ENCODE results near the gene AKT3.

The AKT3 gene

DNA sequence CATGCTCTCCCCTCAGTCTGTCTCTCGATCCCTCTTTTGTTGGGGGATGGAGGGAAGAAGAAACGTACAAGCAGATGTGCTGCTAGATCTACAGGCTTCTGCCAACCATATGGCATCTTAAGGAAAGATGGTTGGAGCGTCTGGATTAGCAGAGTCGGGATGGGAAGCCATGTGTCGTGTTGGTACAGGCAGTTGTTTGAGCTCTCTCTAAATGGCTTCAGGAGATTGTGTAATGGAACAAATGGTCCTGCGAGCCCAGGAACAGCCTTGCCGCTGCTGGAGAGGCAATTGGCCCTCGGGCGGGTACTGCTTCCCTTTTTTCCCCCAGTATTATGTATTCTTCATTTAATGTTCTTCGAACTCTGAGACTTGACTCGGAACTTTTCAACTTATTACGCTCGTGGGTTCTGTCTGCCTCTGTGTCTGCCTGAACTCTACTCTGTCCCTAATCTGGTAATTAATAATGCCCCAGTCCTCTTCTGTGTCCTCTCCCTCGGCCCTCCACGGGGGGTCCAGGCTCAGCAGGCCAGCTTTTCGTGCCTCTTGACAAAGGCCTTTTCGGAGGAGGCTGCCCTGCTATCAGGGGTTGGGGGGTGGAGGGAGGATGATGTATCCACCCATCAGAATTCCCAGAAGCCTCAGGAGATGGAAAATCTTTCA, 378.9 kb downstream of the AKT3 start:
- H3K4me3 ChIP-seq (ENCODE audit: low read depth, low read length) = peak overlapping the region; percentile 37
- TF ChIP-seq, protein P1, sequence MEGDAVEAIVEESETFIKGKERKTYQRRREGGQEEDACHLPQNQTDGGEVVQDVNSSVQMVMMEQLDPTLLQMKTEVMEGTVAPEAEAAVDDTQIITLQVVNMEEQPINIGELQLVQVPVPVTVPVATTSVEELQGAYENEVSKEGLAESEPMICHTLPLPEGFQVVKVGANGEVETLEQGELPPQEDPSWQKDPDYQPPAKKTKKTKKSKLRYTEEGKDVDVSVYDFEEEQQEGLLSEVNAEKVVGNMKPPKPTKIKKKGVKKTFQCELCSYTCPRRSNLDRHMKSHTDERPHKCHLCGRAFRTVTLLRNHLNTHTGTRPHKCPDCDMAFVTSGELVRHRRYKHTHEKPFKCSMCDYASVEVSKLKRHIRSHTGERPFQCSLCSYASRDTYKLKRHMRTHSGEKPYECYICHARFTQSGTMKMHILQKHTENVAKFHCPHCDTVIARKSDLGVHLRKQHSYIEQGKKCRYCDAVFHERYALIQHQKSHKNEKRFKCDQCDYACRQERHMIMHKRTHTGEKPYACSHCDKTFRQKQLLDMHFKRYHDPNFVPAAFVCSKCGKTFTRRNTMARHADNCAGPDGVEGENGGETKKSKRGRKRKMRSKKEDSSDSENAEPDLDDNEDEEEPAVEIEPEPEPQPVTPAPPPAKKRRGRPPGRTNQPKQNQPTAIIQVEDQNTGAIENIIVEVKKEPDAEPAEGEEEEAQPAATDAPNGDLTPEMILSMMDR (IDR thresholded peaks at IDR 0.05; ENCODE audit: low read depth, low read length) = no peak
- peak overlapping the region; percentile 94 for H3K27ac ChIP-seq
- peak; percentile 92 for DNase-seq
- H3K36me3 ChIP-seq = no peaks in the 10 kb centered on the region
- no peaks in the 10 kb centered on the region for H3K9me3 ChIP-seq (ENCODE audit: severe bottlenecking)
- H3K27me3 ChIP-seq (ENCODE audit: insufficient read depth, low read depth, severe bottlenecking) = no peaks in the 10 kb centered on the region

DNA sequence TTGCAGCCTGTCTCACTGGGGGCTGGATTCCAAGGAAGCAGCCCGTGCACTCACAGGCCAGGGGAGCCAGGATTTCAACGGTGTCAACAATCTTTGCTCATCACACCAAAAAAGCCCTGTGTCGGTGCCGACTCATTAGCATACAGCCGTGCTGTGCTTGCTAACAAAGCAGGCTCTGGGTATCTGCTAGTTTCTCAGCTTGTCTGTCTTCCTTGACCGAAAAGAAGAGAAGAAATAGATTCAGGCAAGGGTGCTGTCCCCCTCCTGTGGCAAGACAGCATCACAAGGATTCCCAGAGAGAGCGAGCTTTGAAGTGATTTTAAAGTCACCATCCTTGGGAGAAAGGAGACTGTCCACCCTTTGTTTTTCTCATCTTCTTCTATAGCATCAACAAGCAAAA, 379.5 kb downstream of the AKT3 start:
- Histone ChIP-seq H3K4me3 (ENCODE audit: low read depth, low read length) (peak overlapping the region; percentile 37), H3K9me3 (ENCODE audit: severe bottlenecking) (no peaks in the 10 kb centered on the region), H3K27ac (peak overlapping the region; percentile 94), H3K36me3 (no peaks in the 10 kb centered on the region), H3K27me3 (ENCODE audit: insufficient read depth, low read depth, severe bottlenecking) (no peaks in the 10 kb centered on the region)
- peak; percentile 36 for DNase-seq
- TF ChIP-seq, protein P1 (IDR thresholded peaks at IDR 0.05; ENCODE audit: low read depth, low read length) = peak; percentile 25; the same call in 1 of the 2 replicates

DNA sequence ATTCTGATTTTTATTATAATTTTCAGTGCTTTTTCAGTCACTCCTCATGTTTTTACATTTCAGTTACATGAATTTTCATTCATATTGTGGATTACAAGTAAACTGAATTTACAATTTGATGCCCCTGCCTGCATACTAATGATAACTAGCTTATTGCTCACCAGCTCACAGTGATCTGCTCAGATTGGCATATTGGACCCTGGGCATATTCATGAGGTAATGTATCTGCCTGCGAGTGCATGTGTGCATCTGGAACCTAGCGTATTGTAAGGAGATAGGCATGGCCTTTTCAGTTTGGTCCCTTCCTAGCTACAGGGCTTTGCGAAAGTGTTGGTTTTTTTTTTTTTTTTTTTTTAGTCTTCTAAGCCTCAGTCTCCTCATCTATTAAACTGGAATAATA, 380.5 kb downstream of the AKT3 start:
- peak overlapping the region; percentile 94 for H3K27ac ChIP-seq
- no peaks in the 10 kb centered on the region for H3K9me3 ChIP-seq (ENCODE audit: severe bottlenecking)
- no peaks in the 10 kb centered on the region for H3K27me3 ChIP-seq (ENCODE audit: insufficient read depth, low read depth, severe bottlenecking)
- DNase-seq = no peak
- no peak overlapping the region for H3K4me3 ChIP-seq (ENCODE audit: low read depth, low read length)
- TF ChIP-seq, protein P1 (IDR thresholded peaks at IDR 0.05; ENCODE audit: low read depth, low read length) = no peak
- no peaks in the 10 kb centered on the region for H3K36me3 ChIP-seq

DNA sequence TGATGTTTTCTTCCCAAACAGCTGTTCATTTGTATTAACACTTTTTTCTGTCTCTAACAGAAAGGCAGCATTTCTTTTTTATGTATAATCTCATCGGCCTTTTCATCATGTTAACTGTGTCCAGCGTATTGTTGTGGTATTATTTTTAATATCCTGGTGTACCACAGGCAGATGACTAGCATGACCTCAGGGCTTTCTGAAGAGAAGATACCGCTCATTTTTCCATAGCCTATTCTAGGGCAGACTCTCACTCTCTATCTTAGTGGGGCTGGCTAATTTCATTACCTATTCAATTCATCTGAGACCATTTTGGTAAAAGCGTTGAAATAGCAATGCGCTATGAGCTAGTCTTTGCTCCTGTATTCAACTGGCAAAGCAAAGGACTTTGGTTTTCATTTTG, 384.3 kb downstream of the AKT3 start:
- Histone ChIP-seq H3K36me3 (no peaks in the 10 kb centered on the region), H3K4me3 (ENCODE audit: low read depth, low read length) (no peak overlapping the region), H3K27me3 (ENCODE audit: insufficient read depth, low read depth, severe bottlenecking) (no peaks in the 10 kb centered on the region), H3K27ac (no peak overlapping the region), H3K9me3 (ENCODE audit: severe bottlenecking) (no peaks in the 10 kb centered on the region)
- no peak for DNase-seq
- TF ChIP-seq, protein P1 (IDR thresholded peaks at IDR 0.05; ENCODE audit: low read depth, low read length) = no peak

DNA sequence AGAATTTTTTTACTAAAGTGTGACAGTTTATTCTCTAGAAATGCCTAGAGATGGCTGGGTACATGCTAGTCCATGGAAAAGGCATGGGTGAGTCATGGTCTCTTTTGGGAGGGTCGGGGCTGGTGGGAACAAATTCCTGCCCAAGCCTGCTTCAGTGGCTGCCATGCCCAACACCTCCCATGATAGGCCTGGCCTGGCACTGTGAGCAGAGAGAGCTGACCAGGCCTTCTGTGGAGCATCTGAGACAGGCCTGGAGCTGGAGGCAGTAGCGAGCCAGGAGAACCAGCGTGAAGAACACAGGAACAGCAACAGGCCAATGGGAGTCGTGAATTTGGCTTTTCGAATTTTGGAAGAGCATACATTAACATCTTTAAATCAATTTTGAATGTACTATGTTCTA, 385.0 kb downstream of the AKT3 start:
- Histone ChIP-seq H3K36me3 (no peaks in the 10 kb centered on the region), H3K27ac (no peak overlapping the region), H3K27me3 (ENCODE audit: insufficient read depth, low read depth, severe bottlenecking) (no peaks in the 10 kb centered on the region), H3K9me3 (ENCODE audit: severe bottlenecking) (no peaks in the 10 kb centered on the region), H3K4me3 (ENCODE audit: low read depth, low read length) (no peak overlapping the region)
- no peak for DNase-seq
- TF ChIP-seq, protein P1 (IDR thresholded peaks at IDR 0.05; ENCODE audit: low read depth, low read length) = no peak
